Keratinocyte (primary cell): Measurements from ENCODE around the gene GRM7.
"Not testable (repeated sequence)": the region's sequence is repeated elsewhere in the genome, so short reads cannot be mapped to it uniquely, and the experiment has no call there.

Experiments
- EZH2 ChIP-seq: IDR thresholded peaks from one replicate; pipeline ENCODE4 v1.6.1; 2012; ENCODE audit warnings: inconsistent platforms, mild to moderate bottlenecking, low read length, moderate library complexity
- TF ChIP-seq, protein P1 (sequence below), 3 experiments: IDR thresholded peaks in 1 of 3; conservative IDR thresholded peaks in 1 of 3; optimal IDR thresholded peaks in 1 of 3; 2 replicates in 2 of 3; 3 replicates in 1 of 3; pipeline versions ENCODE3 to v1.5.1; 2011; ENCODE audit warnings: low read length in 3 of 3, mild to moderate bottlenecking in 3 of 3, moderate library complexity in 2 of 3, control low read depth in 1 of 3, inconsistent platforms in 1 of 3; ENCODE audit not compliant: insufficient read depth in 2 of 3; ENCODE audit errors: extremely low read depth in 1 of 3

- TF ChIP-seq, protein P1, sequence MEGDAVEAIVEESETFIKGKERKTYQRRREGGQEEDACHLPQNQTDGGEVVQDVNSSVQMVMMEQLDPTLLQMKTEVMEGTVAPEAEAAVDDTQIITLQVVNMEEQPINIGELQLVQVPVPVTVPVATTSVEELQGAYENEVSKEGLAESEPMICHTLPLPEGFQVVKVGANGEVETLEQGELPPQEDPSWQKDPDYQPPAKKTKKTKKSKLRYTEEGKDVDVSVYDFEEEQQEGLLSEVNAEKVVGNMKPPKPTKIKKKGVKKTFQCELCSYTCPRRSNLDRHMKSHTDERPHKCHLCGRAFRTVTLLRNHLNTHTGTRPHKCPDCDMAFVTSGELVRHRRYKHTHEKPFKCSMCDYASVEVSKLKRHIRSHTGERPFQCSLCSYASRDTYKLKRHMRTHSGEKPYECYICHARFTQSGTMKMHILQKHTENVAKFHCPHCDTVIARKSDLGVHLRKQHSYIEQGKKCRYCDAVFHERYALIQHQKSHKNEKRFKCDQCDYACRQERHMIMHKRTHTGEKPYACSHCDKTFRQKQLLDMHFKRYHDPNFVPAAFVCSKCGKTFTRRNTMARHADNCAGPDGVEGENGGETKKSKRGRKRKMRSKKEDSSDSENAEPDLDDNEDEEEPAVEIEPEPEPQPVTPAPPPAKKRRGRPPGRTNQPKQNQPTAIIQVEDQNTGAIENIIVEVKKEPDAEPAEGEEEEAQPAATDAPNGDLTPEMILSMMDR (optimal IDR thresholded peaks at IDR 0.05 in 1 of 3, IDR thresholded peaks at IDR 0.05 in 1 of 3, conservative IDR thresholded peaks at IDR 0.05 in 1 of 3; ENCODE audit: extremely low read depth in 1 of 3, insufficient read depth in 2 of 3, low read length in 3 of 3) = peak in 1 of 3 experiments; percentile 7
- TF ChIP-seq EZH2 = not testable (repeated sequence)
Measured at GRCh38 chr3:6935418-6935817, 74.5 kb downstream of the GRM7 start.
